HG03097 (cell line): ENCODE measurements around the gene NANOG.
"Not testable (repeated sequence)": the region's sequence is repeated elsewhere in the genome, so short reads cannot be mapped to it uniquely, and the experiment has no call there.

ENCODE experiments used
- ATAC-seq: cut with Tn5 transposase; IDR thresholded peaks from one replicate; pipeline ENCODE4 v1.9.1; 2021; ENCODE audit not compliant: unreplicated experiment, low FRiP score

The NANOG gene

DNA sequence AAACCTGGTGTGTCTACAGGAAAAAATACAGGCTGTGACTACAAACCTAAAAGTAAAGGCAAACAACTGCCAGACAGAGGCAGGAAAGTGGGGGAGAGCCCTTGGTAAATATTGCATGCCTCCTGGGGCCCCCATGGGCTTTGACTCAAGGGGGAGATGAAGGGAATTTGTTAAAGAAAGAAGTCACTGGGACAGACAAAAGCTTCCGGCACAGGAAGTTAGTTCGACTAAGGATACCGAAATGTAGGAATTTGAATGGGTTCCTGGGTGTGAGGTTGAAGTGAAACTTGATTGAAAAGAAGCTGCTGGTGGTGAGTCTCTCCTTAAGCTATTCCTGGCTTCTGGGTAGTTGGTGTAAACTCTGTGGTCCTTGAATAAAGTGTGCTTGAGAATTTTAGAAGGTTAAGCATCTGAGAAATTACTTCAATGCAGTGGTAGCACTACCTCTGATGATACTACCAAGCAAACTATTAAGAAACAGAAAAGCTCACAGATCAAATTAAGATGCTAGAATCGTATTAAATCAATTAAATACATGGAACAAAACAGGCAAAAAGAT lies 9.6 kb downstream of the NANOG start:
- ATAC-seq: not testable (repeated sequence)

DNA sequence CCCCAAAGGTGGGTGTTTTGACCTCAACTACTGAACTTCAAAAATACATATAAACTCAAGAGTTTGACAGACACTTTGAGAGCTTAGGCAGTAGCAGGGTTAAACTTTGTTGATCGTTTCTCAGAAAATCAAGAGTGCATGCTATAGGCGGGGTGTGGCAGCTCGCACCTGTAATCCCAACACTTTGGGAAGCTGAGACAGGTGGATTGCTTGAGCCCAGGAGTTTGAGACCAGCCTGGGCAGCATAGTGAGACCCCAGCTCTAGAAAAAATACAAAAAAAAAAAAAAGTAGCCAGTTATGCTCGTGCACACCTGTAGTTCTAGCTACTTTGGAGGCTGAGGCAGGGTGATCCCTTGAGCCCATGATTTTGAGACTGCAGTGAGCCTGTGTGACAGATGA lies 12.3 kb downstream of the NANOG start:
- no peak for ATAC-seq

DNA sequence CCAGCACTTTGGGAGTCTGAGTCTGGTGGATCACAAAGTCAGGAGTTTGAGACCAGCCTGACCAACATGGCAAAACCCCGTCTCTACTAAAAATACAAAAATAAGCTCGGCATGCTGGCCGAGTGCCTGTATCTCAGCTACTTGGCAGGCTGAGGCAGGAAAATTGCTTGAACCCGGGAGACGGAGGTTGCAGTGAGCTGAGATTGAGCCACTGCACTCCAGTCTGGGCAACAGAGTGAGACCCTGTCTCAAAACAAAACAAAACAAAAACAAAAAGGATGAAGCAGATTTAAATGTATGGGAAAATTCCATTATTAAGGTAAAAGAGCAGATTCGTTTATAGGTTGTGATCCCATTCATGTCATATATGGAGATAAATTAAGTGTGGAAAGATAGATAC lies 17.1 kb downstream of the NANOG start:
- ATAC-seq: not testable (repeated sequence)

DNA sequence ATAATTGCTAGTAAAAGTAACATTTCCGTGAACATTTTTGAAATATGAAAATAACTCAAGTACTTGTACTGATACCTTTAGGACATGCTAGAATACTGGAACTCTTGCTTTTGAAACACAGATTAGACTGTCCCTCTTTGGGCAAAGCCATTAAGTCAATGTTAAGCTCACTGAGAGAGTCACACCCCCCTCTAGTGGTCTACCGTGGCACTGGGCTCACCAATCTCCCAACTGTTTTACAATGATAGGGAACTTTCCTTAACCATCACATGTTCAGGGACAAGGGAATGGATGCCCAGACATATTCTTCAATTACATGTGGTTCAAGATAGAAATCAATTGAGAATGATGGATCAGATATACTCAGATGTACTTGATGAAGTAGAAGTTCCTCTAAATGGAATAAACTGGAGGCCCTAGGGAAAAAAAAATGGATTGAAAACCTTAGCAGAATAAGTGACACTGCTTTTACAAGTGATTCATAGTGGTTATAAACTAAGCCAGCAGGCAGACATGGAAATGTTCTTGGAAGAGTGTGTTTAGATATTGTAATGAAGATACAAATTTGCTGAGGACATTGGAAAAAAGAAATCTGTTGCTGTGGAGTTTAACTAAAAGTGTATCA lies 17.8 kb downstream of the NANOG start:
- no peak for ATAC-seq

DNA sequence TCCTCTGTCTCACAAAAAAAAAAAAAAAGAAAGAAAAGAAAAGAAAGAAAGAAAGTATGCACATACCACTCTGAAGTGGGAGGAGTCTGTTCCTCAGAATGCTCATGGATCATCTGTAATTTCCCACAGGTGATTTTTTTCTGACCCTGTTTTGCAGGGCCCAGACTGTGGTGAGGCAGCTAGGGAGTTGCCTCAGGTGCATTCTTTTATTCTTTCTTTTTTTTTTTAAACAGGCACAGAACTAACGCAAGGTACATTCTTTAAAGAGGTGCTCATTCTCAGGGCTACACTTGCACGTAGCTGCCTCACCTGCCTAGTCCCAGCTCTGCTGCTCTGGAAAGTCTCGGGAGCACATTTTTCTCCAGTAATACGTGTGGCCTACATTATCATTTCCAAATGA lies 36.6 kb downstream of the NANOG start:
- not testable (repeated sequence) for ATAC-seq

DNA sequence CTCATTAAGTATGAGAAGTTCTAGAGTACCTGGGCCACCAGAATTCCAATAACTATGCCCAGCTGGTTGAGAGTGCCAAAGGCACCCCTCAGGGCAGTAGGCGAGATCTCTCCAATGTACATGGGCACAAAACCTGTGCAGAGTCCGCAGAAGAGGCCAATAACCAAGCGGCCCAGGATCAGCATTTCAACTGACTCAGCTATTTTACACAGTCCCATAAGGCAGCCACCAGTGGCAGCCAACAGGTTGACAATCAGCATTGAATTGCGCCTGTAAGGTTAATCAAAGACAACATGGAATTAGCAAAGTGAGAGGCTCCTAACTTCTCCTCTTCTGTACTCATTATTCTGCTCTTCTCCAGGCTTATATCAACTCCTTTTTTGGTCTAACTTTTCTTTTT lies 40.5 kb downstream of the NANOG start:
- ATAC-seq: not testable (repeated sequence)

DNA sequence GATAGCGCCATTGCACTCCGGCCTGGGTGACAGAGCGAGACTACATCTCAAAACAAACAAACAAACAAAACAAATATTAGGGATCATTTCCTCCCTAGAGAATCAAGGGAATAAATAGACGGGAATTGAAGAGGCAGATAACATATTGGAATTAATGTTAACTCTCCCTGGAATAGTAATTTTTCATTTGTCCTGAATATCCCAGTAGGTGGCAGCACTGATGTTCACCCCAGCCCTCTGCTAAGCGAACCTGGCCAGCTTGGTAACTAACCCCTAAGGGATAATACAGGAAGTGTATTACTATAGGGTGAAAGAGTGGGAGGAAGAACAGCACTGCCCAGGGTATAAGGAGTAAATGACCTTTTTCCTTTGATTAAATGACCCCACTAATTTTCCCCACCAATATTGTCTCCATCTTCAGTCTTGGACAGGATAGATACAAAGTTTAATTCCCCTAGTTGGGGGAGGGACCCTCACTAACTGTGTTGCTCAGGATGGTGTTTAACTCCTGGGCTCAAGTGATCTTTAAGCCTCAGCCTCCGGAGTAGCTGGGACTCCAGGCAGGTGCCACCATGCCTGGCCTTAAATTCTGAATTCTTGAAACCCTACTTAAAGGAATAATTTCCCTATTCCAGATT lies 43.0 kb downstream of the NANOG start:
- ATAC-seq: no peak

DNA sequence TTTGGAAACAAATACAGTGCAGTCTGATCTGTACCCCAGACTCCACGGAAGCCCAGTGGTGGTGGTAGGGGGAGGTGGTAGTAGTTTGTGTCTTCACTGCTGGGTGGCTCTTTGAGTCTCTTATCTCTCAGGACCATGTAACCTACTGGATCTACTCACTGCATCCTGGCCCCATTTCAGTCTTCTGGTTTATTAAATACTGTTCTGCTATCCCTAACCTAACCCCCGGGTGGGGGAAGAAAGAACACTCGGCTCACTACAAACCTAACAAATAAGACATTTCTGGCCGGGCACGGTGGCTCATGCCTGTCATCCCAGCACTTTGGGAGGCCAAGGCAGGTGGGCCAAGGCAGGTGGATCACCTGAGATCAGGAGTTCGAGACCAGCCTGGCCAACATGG lies 44.0 kb downstream of the NANOG start:
- ATAC-seq: not testable (repeated sequence)

DNA sequence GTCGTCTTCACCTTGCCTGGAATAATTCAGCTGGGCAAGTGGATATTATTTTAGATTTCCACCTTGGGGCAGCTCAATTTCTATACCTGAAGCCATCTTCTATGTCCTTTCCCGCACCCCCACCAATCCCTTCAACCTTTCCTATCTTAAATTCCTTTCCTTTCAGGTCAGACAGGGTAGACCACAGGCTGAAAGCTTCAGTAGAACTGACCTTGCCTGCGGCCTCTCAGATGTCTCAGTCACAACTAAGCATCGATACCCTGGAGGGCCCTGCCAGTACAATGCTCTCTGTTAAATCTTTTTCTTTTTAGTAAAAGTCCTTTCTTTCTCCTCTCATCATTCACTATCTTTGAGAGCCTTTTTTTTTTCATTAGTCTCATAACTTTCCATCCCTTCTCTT lies 44.6 kb downstream of the NANOG start:
- ATAC-seq: no peak

DNA sequence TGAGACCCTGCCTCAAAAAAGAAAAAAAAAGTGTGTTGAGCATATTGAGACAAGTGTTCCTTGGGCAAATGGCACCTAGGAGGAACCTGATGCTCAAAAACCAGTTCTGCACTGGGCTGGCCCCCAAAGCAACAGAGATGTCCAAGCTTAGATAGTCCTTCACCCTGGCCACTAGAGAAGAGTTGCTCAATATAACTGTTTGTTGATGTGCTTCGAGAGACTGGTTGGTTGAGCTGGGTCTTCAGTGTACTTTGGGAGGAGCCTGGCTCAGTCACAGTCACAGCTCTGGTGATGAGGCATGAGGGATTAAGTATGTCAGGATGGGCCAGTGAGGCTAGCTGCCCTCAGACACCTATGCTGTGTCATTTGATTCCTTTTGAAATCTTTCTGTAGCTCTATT lies 45.5 kb downstream of the NANOG start:
- ATAC-seq: no peak

DNA sequence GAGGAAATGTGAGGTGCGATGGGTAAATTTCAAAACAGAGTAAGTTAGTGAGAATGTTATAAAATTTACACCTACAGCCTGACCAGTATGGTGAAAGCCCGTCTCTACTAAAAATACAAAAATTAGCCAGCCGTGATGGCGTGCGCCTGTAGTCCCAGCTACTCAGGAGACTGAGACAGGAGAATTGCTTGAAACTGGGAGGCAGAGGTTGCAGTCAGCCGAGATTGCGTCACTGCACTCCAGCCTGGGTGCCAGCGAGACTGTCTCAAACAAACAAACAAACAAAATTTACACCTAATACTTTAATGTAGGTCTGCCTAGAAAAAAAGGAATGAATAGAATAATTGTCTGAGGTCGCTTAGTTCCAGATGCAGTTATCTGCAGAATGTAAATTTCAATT lies 45.9 kb downstream of the NANOG start:
- ATAC-seq: no peak

DNA sequence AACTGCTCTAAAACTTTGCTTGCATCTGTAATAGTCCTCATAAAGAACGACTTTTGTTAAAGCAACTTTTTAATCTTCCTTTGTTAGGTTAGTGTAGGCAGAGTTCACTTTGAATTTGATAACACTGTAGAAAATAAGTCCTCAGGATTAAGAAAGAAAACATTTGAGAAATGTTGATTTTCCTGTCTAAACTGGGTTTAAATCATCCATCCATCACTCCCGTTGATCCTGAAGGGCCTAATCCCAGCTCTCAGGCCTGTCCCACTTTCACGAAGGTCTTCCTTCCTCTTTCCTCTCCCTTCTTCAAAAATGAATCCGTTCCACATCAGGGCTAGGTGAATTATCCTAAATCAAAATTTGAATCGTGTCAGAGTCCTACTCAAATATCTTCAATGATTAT lies 46.6 kb downstream of the NANOG start:
- ATAC-seq: no peak

DNA sequence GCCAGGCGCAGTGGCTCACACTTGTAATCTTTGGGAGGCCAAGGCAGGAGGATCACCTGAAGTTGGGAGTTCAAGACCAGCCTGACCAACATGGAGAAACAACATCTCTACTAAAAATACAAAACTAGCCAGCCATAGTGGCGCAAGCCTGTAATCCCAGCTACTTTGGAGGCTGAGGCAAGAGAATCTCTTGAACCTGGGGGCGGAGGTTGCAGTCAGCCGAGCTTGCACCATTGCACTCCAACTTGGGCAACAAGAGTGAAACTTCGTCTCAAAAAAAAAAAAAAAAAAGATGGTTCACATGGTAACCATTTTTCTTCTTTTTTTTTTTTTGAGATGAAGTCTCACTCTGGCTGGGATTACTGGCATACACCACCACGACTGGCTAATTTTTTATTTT lies 48.2 kb downstream of the NANOG start:
- no peak for ATAC-seq

DNA sequence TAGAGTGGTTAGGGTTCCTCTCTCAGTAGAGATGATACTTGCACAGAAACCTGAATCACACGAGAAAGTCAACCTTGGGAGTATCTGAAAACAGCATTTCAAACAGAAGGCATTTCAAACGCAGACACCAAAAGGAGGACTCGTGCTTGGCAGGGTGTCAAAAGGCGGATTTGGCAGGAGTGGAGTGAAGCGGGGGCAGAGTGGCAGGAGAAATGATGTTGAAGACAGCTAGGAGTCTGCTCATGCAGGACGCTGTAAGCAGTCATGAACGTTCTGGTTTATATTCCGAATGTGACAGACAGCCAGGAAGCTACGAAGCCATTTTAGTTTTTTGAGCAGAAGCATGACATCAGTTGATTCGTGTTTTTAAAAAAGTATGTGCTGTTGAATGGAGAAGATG lies 50.0 kb downstream of the NANOG start:
- not testable (repeated sequence) for ATAC-seq

DNA sequence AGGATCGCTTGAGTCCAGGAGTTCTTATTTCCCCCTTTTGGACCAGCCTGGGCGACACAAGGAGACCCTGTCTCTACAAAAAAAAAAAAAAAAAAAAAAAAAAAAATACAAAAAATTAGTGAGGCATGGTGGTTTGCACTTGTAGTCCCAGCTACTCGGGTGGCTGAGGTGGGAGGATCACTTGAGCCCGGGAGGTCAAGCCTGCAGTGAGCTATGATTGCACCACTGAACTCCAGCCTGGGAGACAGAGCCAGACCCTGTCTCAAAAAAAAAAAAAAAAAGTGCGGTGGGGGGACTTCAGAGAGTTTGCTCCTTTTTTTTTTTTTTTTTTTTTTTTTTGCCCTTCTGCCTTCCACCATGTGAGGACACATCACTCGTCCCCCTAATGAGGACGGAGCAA lies 50.6 kb downstream of the NANOG start:
- ATAC-seq: not testable (repeated sequence)

DNA sequence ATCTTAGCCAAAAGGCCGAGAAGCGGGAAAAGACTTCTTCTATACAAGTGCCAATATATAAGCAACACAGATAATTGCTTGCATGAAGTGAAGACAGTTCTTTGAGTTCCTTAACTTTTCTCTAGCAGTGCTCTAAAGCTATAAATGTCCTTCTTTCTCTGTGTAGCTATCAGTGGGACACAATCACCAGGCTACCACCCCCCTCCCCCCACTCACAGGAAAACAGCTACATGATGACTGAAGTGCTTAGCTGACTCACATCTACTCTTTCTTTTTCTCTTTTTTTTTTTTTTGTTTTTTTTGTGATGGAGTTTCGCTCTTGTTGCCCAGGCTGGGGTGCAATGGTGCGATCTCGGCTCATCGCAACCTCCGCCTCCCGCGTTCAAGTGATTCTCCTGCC lies 53.2 kb downstream of the NANOG start:
- not testable (repeated sequence) for ATAC-seq

DNA sequence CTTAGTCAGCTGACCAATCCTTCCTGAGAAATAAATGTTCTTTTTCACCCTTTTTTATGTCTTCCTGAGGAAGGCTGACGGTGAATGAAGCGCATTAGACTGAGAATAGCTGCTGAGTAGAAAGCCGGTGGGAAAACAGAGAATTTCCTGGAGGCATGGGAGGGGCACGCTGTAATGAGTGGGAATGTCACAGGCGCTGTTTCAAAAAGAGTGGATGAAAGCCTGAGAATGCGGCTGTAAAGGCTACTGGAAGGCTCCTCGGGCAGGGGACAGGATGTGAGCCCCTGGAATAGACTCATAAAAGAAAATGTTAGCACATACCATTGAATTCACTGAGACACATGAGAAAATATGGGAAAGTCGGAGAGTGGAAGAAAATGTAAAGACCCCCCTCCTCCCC lies 53.9 kb downstream of the NANOG start:
- ATAC-seq: not testable (repeated sequence)

DNA sequence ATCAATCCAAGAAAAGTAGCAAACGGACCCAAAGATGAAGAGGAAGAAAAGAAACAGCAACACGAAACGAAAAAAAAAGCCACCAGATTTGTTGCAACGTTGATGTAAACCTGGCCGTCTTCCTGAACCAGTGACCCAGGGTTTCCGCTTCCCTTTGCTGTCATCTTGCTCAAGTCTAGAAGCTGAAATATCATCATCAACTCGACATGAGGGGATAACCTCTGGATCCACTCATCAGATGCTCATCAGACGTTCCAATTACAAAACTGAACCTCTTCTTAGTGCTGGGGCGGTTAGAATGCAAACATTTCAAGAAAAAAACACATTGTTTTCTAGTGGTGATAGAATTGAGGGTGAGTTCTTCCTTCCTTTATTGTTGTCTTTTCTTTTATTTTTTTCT lies 54.4 kb downstream of the NANOG start:
- not testable (repeated sequence) for ATAC-seq

DNA sequence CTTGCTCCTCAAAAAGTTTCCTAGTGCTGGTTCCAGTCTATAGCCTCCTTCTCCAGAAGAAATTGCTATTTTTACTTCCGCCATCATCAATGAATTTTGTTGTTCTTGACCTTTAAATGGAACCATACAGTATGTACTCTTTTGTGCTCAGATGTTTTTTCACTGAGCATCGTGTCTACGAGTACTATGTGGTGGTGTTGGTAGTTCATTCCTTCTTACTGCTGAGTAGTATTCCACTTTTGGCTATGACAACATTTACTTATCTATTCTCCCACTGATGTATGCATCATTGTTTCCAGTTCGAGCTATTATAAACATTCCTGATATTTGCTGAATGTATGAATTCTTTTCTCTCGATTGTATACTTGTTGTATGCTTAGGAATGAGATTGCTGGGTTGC lies 54.9 kb downstream of the NANOG start:
- ATAC-seq: no peak

DNA sequence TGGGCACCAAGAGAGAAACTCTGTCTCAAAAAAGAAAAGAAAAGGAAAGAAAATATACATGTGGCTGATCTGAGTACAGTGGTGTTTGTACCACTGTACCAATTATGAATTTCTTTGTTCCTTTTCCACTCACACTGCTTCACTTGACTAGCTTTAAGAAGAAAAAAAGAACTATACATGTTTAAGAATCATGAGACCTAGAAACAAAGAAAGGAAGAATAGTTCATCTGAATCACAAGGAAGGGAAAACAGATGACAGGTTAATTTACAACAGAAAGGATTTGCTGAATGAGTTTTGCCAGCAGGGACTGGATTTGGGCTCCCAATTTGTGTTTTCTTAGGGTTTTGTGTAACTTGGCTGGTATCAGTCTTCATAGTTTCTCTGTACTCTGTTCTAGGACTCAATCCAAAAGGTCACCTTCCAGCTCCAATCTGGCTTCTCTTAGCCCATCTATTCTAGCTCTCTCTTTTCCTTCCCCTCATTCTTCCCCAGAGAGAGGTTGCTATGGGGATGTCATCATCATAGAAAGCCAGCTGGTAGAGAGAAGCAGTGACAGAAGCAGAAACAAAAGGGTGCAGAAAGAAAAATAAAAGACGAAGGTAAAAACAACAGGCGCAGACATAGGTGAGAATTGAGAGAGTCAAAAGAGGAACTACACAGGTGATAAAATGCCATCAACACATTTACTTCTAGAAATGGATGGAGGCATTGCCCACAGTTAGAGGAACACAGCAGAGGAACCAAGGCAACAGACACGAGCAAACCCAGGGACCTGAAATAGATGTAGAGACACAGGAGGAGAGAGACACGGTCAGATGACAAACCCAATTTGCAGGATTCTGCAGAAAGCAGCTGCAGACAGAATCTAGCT lies 58.3 kb downstream of the NANOG start:
- not testable (repeated sequence) for ATAC-seq

DNA sequence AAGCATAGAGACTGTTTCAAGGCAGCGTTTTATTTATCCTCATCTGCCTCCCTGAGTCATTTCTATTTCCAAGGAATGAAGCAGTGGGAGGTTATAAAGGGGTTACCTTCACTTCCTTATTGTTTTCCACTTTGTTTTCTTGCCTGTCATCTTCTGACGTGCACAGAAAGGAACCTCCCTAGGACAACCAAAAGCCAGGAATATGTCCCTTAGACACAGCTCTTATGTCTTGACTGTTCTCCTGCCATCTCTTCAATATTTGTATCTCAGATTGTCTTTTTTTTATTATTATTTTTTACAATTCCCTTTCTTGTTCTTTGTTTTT lies 58.9 kb downstream of the NANOG start:
- ATAC-seq: not testable (repeated sequence)
